ES-I3 (cell line): ENCODE results near the gene PLCH1.

Experiments used
- H3K36me3 ChIP-seq: 2 replicates; pipeline ENCODE4 v1.6.1; 2013; ENCODE audit warnings: mild to moderate bottlenecking, low read length, control low read depth, moderate library complexity; ENCODE audit not compliant: insufficient read depth
- H3K4me1 ChIP-seq: 2 replicates; pipeline ENCODE4 v1.6.1; 2013; ENCODE audit warnings: mild to moderate bottlenecking, control low read depth, low read length; ENCODE audit not compliant: insufficient read depth
- H3K9ac ChIP-seq: 2 replicates; pipeline ENCODE4 v1.6.1; 2013; ENCODE audit warnings: low read depth, mild to moderate bottlenecking, low read length, moderate library complexity
- H3K9me3 ChIP-seq: 2 replicates; pipeline ENCODE4 v1.6.1; 2013; ENCODE audit warnings: mild to moderate bottlenecking, low read length, moderate library complexity; ENCODE audit not compliant: control insufficient read depth, insufficient read depth

Gene PLCH1

DNA sequence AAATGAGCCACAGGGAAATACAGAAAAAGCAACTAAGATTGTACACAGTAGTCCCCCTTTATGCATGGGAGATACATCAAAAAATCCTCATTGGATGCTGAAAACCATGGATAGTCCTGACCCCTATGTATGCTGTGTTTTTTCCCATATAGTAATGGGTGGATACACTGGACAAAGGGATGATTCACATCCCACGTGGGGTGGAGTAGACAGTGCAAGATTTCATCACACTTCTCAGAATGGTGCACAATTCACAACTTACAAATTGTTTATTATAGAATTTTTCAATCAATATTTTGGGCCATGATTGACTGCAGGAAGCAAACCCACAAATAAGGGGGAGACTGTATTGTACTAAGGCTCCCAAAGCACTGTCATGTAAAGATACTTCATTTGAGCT lies 227.0 kb downstream of the PLCH1 start:
- H3K9me3 ChIP-seq, result no peaks in the 10 kb centered on the region
- no peaks in the 10 kb centered on the region for H3K36me3 ChIP-seq
- H3K4me1 ChIP-seq, result peaks cover 2% of the 10 kb centered on the region; the same call in 1 of the 2 replicates
- H3K9ac ChIP-seq, result no peak overlapping the region

DNA sequence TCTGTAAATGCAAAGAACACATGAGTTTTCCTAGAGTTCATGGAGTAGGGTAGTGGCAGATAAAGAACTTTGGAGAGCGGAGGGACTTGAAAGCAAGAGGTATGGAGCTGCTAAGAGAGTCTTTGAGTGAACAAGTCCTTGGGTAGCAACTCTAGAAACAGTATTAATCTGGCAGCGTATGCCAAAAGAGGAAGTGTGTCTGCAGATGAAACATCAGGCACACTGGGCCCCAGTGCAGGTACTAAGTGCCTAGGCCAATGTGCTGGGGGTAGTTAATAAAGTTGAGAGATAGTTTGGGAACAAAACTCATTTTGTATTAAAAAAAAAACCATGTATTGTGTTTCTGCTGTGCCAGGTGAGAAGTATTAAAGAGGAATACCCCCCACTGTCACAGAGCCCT lies 228.4 kb downstream of the PLCH1 start:
- Histone ChIP-seq H3K4me1 (peaks cover 11% of the 10 kb centered on the region), H3K9me3 (no peaks in the 10 kb centered on the region), H3K9ac (no peak overlapping the region), H3K36me3 (no peaks in the 10 kb centered on the region)

DNA sequence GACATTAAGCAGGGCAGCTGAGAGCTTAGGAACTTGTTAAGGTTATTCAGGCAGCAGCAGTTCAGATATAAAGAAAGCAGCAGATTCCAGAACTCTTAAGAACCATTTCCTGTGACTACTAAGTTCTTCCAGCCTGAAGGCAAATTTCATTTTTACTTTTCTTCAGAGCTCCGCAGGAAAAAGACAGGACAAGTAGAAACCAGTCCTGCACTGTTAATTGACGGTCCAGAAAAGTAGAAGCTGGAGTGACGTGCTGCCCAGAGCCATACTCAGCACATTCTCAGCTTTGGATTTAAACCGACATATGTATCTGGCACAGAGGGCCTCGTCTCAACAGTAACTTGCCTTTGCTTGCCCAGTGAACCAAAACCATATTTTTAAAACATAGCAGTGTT lies 232.0 kb downstream of the PLCH1 start:
- H3K9me3 ChIP-seq, result no peaks in the 10 kb centered on the region
- no peak overlapping the region for H3K9ac ChIP-seq
- H3K4me1 ChIP-seq, result peaks cover 11% of the 10 kb centered on the region
- H3K36me3 ChIP-seq, result no peaks in the 10 kb centered on the region

DNA sequence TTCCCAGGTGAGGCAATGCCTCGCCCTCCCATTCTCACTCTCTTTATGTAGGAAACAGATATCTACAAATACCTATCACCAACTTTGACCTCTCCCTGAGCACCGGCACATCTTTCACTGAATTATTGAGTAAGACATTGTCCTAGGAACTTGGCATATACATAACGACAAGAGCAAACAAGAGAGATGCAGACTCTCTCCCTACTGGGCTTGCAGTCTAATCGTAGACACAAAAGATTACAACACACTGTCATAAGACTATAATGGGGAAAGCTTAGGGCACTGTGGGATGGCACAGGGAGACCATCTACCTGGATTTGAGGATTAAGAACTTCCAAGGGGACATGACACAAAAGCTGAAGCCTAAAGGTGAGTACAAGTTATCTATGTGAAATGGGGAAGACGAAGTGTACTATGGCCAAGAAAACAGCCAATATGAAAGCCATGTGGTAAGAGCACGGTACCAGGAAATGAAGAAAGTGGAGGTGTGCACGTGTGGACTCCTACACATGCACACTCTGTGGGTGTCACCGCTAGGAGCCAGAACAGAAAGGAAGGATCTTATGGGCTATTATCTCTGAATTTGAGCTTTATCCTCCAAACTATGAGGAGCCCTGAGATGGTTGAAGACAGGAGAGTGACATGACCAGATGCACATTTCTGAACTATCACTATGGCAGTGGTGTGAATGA lies 232.6 kb downstream of the PLCH1 start:
- H3K4me1 ChIP-seq, result peaks cover 11% of the 10 kb centered on the region
- H3K9me3 ChIP-seq, result no peaks in the 10 kb centered on the region
- H3K36me3 ChIP-seq, result no peaks in the 10 kb centered on the region
- H3K9ac ChIP-seq, result peak overlapping the region; percentile 40

DNA sequence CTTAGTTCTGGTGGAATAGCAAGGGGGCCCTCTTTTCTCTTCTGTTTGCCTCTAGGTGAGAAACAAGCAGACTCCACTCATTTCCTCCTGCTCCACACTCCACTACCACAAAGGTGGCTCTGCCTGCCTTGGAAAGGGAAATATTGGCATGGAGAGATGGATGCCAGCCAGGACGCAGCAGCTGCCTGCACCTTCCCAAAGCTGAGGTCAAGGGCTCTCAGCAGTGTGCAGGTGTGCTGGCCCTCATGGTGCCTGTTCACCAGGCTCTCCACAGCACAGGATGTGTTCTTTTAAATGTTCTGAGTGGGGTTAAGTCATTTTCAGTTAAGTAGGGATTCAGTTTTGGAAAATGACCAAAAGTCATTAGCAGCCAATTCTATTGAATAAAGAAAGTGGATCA lies 240.2 kb downstream of the PLCH1 start:
- Histone ChIP-seq H3K9me3 (no peaks in the 10 kb centered on the region), H3K4me1 (no peaks in the 10 kb centered on the region), H3K36me3 (no peaks in the 10 kb centered on the region), H3K9ac (no peak overlapping the region)

DNA sequence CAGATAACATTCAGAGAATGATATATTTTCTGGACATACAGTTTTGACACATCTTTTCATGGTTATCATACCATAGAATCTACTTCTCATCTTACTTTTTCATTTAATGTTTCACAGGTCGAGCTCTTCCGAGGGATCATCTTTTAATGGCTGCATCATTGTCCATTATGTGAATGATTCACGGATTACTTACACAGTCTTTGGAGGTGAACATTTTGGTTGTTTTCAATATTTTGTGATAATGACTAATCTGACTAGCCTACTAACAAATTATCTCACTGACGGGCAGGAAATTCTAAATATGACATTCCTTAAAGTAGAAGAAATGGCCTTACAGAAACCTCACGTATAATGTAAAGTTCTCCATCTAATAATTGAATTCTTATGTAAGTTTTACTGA lies 242.2 kb downstream of the PLCH1 start:
- Histone ChIP-seq H3K36me3 (no peaks in the 10 kb centered on the region), H3K9ac (no peak overlapping the region), H3K9me3 (no peaks in the 10 kb centered on the region), H3K4me1 (no peaks in the 10 kb centered on the region)

DNA sequence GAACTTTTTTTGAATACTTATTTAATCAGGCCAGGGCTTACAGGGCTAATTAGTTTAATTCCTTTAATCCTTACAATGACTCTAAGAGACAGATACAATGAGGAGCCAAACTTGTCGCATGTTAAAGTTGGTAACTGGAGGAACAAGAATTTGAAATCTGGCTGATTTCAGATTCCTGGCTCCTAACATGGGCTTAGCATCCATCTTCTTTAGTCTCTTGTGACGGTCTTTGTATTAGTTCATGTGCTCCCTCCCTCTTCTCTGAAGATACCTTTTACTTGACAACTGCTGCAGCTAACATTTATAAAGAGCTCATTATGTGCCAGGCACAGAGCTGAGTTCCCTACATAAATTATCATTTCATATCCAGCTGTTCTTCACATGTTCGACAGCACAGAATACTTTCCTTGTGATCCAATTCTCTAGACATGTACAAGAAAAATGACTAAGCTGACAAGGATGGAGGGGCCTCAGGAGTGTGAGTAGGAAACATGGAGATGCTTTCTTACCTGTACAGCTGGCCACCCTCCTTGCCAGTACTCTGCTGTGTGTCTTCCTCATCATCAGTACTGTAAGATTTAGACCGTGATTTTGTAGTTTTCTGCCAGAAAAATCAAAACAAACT lies 244.6 kb downstream of the PLCH1 start:
- Histone ChIP-seq H3K9ac (no peak overlapping the region), H3K4me1 (no peaks in the 10 kb centered on the region), H3K9me3 (no peaks in the 10 kb centered on the region), H3K36me3 (no peaks in the 10 kb centered on the region)

DNA sequence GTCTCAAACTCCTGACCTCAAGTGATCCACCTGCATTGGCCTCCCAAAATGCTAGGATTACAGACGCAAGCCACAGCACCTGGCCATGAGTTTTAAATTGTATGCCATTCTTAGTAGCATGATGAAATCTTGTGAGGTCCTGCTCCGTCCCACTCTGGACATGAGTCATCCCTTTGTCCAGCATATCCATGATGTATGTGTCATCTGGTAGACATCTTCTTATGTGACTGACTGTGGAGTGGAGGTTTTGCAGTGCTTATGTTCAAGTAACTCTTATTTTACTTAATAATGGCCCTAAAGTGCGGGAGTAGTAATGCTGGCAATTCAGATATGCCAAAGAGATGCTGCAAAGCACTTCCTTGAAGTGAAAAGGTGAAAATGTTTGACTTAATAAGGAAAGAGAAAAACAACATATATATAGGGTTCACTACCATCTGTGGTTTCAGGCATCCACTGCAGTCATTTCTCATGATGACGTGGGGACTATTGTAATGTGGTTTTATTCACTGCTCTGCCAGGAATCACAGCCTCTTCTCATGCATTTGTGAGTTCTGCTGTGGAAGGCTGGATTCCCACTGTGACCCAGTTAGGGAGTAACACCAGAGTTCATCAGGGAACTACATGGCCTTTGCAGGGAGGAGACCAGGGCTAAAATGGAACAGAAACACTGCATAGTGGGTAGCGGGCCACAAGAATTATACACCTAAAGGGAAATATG lies 246.8 kb downstream of the PLCH1 start:
- Histone ChIP-seq H3K4me1 (no peaks in the 10 kb centered on the region), H3K9me3 (no peaks in the 10 kb centered on the region), H3K9ac (no peak overlapping the region), H3K36me3 (no peaks in the 10 kb centered on the region)

DNA sequence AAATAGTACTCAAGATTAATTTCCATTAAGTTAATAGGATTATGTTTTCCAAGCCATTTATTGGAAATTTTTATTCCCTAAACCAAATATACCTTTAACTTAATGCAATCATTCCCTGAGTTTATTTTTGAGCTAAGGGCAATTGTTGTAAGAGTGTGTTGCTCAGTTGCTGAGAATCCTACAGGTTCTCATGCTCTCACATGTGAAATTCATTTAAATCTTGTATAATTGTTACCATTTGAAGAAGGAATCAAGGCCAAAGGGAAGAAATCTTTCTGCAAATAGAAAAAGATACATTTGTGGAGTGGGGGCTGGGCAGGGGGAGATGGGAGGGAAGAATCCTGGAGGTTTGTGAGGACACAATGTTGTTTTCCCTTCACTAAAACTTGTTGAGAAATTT lies 248.7 kb downstream of the PLCH1 start:
- H3K9me3 ChIP-seq, result no peaks in the 10 kb centered on the region
- no peaks in the 10 kb centered on the region for H3K36me3 ChIP-seq
- H3K9ac ChIP-seq, result no peak overlapping the region
- no peaks in the 10 kb centered on the region for H3K4me1 ChIP-seq

DNA sequence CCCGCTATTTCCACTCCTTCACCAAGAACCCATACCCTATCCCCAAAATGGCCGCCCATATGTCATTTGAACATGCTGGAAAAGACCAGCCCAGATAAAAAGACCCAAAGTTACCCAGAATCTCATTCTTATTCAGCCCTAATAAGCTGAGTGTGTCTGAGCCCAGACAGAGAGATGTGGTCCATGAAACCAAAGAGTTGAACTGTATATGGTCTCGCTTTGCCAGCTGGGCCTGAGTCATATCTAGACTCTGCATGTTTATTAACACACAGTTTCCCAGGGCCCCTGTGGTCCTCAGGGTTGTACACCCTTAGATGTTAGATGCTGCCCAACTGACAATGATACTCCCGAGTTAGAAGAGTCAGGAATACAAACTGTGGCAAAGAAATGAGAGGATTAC lies 249.5 kb downstream of the PLCH1 start:
- H3K36me3 ChIP-seq, result no peaks in the 10 kb centered on the region
- no peaks in the 10 kb centered on the region for H3K9me3 ChIP-seq
- H3K9ac ChIP-seq, result no peak overlapping the region

DNA sequence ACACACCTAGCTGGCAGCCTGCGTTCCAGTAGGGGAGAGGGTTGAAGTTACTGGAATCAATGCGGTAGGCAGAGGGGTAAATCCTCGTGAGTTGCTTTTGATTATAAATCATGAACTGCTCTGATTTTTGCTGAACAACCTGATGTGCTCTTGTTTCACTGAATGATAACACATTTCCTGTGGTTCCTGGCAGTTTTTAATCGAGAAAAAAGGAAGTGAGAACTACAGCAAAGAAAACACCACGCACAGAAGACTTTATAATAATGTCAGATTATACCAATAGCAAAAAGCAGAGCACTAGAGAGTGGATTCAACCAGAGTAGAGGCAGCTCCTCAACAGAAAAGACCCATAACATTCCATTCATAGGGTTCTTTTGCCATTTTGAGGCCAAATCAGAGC lies 250.5 kb downstream of the PLCH1 start:
- Histone ChIP-seq H3K4me1 (no peaks in the 10 kb centered on the region), H3K36me3 (no peaks in the 10 kb centered on the region), H3K9me3 (no peaks in the 10 kb centered on the region), H3K9ac (no peak overlapping the region)

More for the DNA sequence above, 249.5 kb downstream of the PLCH1 start:
- no peaks in the 10 kb centered on the region for H3K4me1 ChIP-seq

DNA sequence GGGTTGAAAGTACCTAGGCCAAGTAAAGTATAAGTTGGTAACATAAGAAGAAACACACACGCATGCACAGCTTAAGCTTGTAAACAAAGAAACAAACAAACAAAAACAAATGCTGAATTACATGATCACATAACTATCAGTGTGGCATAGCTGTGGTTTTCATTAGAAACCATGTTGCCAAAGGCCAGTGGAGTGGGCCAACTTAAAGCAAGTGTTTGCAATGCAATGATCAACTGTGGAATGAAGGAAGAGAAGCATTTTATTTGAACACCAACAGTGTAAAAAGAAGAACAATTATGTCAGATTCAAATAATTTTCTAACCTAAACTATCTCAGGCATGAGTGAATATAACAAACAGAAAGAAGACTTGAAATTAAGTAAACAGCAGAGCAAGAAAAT lies 252.0 kb downstream of the PLCH1 start:
- H3K4me1 ChIP-seq, result no peaks in the 10 kb centered on the region
- no peaks in the 10 kb centered on the region for H3K9me3 ChIP-seq
- H3K9ac ChIP-seq, result no peak overlapping the region
- H3K36me3 ChIP-seq, result no peaks in the 10 kb centered on the region

DNA sequence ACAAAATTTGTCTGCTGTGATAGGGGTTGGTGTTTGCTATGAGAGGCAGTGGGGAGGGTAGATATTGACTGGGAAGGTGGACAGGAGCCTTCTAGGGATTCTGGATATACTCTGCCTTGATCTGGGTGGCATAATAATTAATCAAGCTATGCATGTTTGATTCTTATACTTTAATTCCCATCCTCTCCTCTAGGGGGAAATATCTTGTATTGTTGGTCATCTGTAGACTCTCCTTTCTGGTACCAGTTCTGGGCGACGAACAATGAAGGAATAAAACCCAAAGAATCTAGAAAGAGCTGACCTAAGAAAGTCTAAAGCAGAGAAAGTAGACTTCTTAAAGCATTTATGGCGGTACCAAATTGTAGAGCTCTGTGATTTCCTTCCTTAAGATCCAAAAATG lies 253.2 kb downstream of the PLCH1 start:
- Histone ChIP-seq H3K36me3 (no peaks in the 10 kb centered on the region), H3K9ac (no peak overlapping the region), H3K9me3 (no peaks in the 10 kb centered on the region), H3K4me1 (no peaks in the 10 kb centered on the region)

DNA sequence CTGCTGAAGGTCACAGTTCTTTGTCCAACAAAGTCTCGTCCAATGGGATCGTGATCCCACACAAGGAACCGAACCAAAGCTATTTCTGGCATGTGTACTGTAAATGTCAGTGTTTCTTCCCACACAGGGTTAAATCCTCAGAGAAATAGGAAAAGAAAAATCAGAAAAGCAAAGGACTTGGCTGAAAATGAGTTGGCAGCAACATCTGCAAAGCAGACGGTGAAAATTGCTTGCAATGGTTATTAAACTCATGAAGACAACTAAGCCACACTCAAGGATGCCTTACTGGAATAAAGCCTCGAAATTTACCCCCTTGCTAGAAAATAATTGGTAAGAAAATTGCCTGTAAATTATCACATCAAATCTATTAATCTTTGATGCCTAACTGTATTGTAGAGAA lies 256.2 kb downstream of the PLCH1 start:
- Histone ChIP-seq H3K9me3 (no peaks in the 10 kb centered on the region), H3K36me3 (no peaks in the 10 kb centered on the region), H3K9ac (no peak overlapping the region), H3K4me1 (no peaks in the 10 kb centered on the region)

DNA sequence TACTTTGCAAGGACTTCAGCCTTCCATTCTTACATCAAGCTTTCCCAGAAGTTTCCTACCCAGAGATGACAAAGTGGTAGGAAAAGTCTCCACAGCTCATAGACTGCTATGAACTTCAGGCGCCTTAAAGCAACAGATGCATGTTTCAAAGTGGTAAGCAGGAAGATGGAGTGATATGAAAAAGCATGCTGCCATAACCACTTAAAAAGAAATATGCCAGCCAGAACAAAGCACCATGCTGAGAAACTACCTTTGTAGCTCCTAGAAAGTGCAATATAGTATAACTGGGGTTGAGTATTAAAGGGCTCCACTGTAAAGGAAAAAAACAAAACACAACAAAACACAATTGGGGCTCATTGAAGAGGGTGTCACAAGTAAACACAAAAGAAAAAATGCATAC lies 259.0 kb downstream of the PLCH1 start:
- H3K9me3 ChIP-seq, result no peaks in the 10 kb centered on the region
- H3K4me1 ChIP-seq, result no peaks in the 10 kb centered on the region
- H3K36me3 ChIP-seq, result no peaks in the 10 kb centered on the region

More for the DNA sequence above, 259.0 kb downstream of the PLCH1 start:
- no peak overlapping the region for H3K9ac ChIP-seq
